IgD-negative memory B cell (primary cell): ENCODE results near the gene RAB11FIP3. TPM values are rescaled to one million over a fixed set of nuclear protein-coding genes. Genes with fewer than 3 reads are reported as not detected.
A peak's percentile ranks its signal among the peaks of the same experiment; 100 is the strongest.
"Not testable (repeated sequence)": the region's sequence is repeated elsewhere in the genome, so short reads cannot be mapped to it uniquely, and the experiment has no call there.

ENCODE experiments used
- H3K27ac Mint-ChIP-seq, 3 donors: one replicate each; pipeline ENCODE4 v1.8.0; 2020 to 2022; ENCODE audit warnings: mild to moderate bottlenecking in 3 of 3, mixed read lengths in 3 of 3, moderate library complexity in 1 of 3
- H3K27me3 Mint-ChIP-seq: one replicate; pipeline ENCODE4 v1.8.0; 2021; ENCODE audit warnings: mixed read lengths
- H3K36me3 Mint-ChIP-seq: one replicate; pipeline ENCODE4 v1.8.0; 2020; ENCODE audit warnings: mild to moderate bottlenecking, mixed read lengths
- H3K4me1 Mint-ChIP-seq, 3 donors: one replicate each; pipeline ENCODE4 v1.8.0; 2020 to 2022; ENCODE audit warnings: mixed read lengths in 3 of 3, mild to moderate bottlenecking in 1 of 3
- H3K4me3 Mint-ChIP-seq, 4 donors: one replicate each; pipeline ENCODE4 v1.8.0; 2020 to 2022; ENCODE audit warnings: mild to moderate bottlenecking in 4 of 4, mixed read lengths in 4 of 4, moderate library complexity in 3 of 4
- H3K9me3 Mint-ChIP-seq, 3 donors: one replicate each; pipeline ENCODE4 v1.8.0; 2020 to 2021; ENCODE audit warnings: mixed read lengths in 3 of 3, mild to moderate bottlenecking in 1 of 3
- polyA plus RNA-seq: library from polyadenylated mRNA; unstranded; fragments of 300-500 nt; fragmentation: Illumina TruSeq; gene quantifications from one replicate; pipeline ENCODE4 v1.2.3, GENCODE V29; 2021

Gene RAB11FIP3
- polyA plus RNA-seq, 1 donor from 2014 or later: 1.9 TPM

DNA sequence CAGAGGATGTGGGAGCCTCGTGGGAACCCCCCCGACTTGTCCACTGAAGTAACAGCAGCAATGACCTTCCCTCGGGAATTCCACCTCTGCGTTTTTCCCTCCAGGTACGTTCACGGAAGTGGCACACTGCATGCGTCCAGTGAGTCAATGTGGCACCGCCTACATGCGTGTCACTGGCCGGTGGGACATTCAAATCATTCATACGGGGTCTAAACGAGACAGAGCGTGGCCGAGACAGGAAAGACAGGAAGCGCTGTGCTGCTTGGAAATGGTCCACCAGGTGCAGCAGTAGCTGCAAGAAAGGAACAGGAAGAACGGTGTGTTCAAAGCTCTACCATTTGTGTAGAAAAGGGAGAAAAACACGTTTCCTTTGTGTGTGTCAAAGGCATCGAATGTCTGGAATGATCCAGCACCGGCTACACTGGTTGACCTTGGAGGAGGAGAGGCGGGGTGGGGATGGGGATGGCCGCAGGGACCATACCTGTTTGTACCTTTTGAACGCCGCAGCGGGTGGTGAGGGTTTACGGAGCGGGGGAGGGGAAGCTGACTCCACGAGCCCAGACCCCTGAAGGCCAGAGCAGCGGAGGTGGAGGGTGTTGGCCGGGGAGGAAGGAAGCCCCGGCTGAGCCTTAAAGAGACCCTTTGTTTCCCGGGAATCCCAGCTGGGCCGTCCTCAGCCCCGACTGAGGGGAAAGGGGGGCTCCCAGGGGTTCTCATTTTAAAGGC, 42.0 kb upstream of the RAB11FIP3 start:
- Mint-ChIP-seq H3K9me3 (no peaks in the 10 kb centered on the region), H3K4me1 (peaks cover 6 to 20% (median 13%) of the 10 kb centered on the region in 3 donors), H3K27ac (peak overlapping the region; percentile 78 to 97 (median 88)), H3K4me3 (peak overlapping the region; percentile 85 to 92 (median 90)), H3K27me3 (no peaks in the 10 kb centered on the region), H3K36me3 (no peaks in the 10 kb centered on the region)

DNA sequence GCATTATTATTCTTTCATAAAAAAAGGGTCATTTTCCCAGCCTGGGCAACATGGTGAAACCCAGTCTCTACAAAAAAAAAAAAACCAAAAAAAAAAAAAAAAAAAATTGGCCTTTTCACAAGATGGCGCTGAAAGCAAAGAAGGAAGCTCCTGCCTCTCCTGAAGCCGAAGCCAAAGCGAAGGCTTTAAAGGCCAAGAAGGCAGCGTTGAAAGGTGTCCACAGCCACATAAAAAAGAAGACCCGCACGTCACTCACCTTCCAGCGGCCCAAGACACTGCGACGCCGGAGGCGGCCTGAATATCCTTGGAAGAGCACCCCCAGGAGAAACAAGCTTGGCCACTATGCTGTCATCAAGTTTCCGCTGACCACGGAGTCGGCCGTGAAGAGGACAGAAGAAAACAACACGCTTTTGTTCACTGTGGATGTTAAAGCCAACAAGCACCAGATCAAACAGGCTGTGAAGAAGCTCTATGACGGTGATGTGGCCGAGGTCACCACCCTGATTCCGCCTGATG, 38.8 kb upstream of the RAB11FIP3 start:
- Mint-ChIP-seq H3K27me3 (no peaks in the 10 kb centered on the region), H3K27ac (peak overlapping the region in 1 of 3 donors; percentile 60), H3K4me3 (peak overlapping the region in 1 of 4 donors; percentile 58), H3K9me3 (no peaks in the 10 kb centered on the region), H3K4me1 (peaks cover 12 to 18% (median 13%) of the 10 kb centered on the region in 3 donors), H3K36me3 (no peaks in the 10 kb centered on the region)

DNA sequence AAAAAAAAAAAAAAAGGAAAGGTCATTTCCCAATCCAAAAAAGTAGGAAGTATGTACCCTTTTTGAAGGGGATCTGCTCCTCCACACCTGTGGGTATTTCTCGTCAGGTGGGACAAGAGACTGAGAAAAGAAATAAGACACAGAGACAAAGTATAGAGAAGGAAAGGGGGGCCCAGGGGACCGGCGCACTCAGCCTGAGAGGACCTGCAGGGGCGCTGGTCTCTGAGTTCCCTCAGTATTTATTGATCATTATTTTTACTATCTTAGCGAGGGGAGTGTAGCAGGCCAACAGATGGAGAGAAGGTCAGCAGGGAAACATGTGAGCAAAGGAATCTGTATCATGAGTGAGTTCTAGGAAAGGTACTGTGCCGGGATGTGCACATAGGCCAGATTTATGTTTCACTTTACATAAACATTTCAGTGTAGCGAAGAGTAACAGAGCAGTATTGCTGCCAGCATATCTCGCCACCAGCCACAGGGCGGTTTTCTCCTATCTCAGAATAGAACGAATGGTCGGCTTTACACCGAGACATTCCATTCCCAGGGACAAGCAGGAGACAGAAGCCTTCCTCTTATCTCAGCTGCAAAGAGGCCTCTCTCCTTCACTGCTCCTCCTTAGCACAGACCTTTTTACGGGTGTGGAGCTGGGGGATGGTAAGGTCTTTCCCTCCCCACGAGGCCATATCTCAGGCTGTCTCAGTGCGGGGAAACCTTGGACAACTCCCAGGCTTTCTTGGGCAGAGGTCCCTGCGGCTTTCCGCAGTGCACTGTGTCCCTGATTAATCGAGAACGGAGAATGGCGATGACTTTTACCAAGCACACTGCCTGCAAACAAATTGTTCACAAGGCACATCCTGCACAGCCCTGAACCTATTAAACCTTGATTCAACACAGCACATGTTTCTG, 37.4 kb upstream of the RAB11FIP3 start:
- not testable (repeated sequence) for H3K9me3 Mint-ChIP-seq, H3K27me3 Mint-ChIP-seq, H3K36me3 Mint-ChIP-seq
- Mint-ChIP-seq H3K4me3 (peak overlapping the region in 1 of 4 donors; percentile 49), H3K27ac (peak overlapping the region in 1 of 3 donors; percentile 82), H3K4me1 (peaks cover 12 to 15% (median 15%) of the 10 kb centered on the region in 3 donors)

DNA sequence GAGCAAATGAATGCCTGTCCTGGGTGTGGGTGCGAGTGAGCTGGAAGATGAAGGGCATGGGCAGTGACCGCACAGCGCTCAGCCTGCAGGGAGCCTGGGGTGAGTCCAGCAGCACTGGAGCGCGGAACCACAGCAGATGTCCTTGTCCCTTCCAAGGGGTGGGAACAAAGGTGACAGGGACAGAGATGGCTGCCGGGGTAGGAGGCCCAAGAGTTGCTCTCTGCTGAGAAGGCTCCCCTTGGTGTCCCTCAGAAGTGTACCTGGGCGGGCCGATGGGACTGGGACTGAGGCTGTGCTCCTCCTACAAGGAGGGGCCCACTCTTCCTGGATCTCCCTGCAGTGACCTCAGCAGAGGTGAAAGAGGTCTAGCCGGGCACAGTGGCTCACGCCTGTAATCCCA, 36.1 kb upstream of the RAB11FIP3 start:
- Mint-ChIP-seq H3K4me1 (peaks cover 6 to 9% (median 6%) of the 10 kb centered on the region in 3 donors), H3K4me3 (no peak overlapping the region), H3K9me3 (peaks cover 0 to 1% (median 0%) of the 10 kb centered on the region in 3 donors), H3K27me3 (no peaks in the 10 kb centered on the region), H3K36me3 (no peaks in the 10 kb centered on the region), H3K27ac (no peak overlapping the region)

DNA sequence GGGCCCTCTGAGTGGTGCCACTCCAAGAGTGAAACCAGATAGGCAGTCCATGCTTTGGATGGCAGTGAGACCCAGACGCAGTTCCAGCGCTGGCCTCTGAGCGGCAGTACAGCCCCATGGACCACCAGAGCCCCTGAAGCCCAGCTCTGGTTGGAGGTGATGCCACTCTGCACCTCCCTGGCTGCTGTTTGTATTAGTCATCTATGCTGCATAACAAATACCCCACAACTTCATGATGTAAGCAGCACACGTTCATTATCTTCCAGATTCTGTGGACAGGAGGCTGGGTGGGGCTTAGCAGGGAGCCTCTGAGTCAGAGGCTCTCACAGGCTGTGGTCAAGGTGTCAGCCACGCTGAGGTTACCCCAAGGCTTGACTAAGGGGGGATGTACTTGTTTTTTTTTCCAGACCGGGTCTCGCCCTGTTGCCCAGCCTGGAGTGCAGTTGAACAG, 33.5 kb upstream of the RAB11FIP3 start:
- peak overlapping the region in 1 of 4 donors; percentile 34 for H3K4me3 Mint-ChIP-seq
- H3K27me3 Mint-ChIP-seq: no peaks in the 10 kb centered on the region
- peaks cover 0 to 1% (median 0%) of the 10 kb centered on the region in 3 donors for H3K9me3 Mint-ChIP-seq
- peaks cover 2% of the 10 kb centered on the region for H3K36me3 Mint-ChIP-seq
- H3K4me1 Mint-ChIP-seq: peaks cover 13 to 24% (median 18%) of the 10 kb centered on the region in 3 donors
- H3K27ac Mint-ChIP-seq: peak overlapping the region in 2 of 3 donors; percentile 46 to 84

DNA sequence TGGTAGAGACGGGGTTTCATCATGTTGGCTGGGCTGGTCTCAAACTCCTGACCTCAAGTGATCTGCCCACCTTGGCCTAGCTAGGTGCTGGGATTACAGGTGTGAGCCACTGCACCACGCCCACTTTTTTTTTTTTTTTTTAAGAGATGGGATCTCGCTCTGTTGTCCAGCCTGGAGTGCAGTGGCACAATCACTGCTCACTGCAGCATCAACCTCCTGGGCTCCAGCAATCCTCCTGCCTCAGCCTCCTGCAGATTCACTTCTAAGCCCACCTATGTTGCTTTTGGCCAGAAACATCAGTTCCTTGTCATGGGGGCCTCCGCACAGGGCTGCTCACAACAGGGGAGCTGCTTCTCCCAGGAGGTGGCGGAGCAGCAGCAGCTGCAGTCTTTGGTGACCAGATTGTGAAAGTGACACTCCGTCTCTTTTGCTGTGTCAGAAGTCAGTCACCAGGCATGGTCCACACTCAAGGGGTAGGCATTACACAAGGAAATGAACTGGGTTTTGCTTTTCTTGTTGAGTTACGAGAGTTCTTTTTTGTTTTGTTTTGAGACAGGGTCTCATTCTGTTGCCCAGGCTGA, 32.9 kb upstream of the RAB11FIP3 start:
- Mint-ChIP-seq H3K9me3 (peaks cover 0 to 1% (median 0%) of the 10 kb centered on the region in 3 donors), H3K36me3 (peaks cover 2% of the 10 kb centered on the region), H3K4me1 (peaks cover 13 to 24% (median 18%) of the 10 kb centered on the region in 3 donors), H3K4me3 (peak overlapping the region in 1 of 4 donors; percentile 26), H3K27ac (peak overlapping the region in 2 of 3 donors; percentile 46 to 84), H3K27me3 (no peaks in the 10 kb centered on the region)

DNA sequence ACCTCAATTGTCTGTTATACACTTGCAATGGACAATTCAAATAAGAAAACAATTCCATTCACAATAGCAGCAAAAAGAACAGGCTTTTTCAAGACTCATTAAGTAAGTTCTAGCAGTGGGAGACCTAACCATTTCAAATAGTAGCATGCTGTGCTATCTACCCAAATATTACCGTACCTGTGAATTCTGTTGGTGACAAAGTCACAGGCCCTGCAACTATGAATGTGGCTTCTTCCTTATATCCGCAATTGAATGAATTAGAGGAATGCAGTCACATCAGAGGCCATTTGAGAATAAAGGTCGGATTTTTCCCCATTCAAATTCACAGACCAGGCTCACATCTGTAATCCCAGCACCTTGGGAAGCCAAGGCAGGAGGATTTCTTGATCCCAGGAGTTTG, 29.2 kb upstream of the RAB11FIP3 start:
- Mint-ChIP-seq H3K9me3 (peaks cover 0 to 1% (median 0%) of the 10 kb centered on the region in 3 donors), H3K4me1 (peaks cover 12 to 26% (median 18%) of the 10 kb centered on the region in 3 donors), H3K27me3 (no peaks in the 10 kb centered on the region), H3K36me3 (peaks cover 2% of the 10 kb centered on the region), H3K27ac (peak overlapping the region in 2 of 3 donors; percentile 88 to 98), H3K4me3 (peak overlapping the region; percentile 83 to 94 (median 88))

DNA sequence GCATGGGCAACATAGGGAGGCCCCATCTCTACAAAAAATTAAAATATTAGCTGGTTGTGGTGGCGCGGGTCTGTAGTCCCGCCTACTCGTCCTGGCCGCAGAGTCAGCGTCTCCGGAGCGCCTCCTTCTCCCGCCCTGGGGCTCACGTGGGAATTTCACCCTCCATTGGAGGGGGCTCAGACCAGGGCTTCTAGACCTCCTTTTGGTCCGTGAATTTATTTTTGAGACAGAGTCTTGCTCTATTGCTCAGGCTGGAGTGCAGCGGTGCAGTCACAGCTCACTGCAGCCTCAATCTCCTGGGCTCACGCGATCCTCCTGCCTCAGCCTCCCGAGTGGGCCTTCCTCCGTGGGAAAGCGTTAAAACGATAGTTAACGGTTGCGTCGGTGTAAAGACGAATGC, 28.8 kb upstream of the RAB11FIP3 start:
- Mint-ChIP-seq H3K4me1 (peaks cover 12 to 26% (median 18%) of the 10 kb centered on the region in 3 donors), H3K9me3 (peaks cover 0 to 1% (median 0%) of the 10 kb centered on the region in 3 donors), H3K27ac (peak overlapping the region in 2 of 3 donors; percentile 88 to 98), H3K27me3 (no peaks in the 10 kb centered on the region), H3K4me3 (peak overlapping the region; percentile 83 to 94 (median 88)), H3K36me3 (peaks cover 2% of the 10 kb centered on the region)

DNA sequence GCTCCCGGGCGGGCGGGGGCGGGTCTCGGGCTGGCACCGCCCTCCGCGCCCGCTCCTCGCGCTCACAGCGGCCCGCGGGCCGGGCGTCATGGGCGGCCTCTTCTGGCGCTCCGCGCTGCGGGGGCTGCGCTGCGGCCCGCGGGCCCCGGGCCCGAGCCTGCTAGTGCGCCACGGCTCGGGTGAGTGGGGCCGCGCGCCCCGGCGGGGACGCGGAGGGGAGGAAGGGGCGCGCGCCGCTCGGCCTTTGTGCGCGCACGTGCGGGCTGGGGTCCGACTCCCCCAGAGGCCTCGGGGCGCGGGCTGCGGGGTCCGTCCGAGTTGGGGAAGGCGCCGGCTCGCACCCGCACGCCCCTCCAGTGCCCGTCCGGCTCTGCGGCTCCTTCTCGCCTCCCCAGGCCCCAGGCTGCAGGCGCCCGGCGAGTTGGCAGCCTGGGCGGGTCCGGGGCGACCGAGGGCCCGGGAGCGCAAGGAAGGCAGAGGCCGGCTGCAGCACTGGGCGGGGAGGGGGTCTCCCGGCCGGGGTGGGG, 28.3 kb upstream of the RAB11FIP3 start, which contains the start of gene NME4:
Gene NME4, plus strand, starts transcription at position 65 of the 527 bp plus-strand sequence. Its CDS starts 24 bp downstream, at position 89.
- no peaks in the 10 kb centered on the region for H3K9me3 Mint-ChIP-seq
- peak within 1 kb of the TSS; percentile 88 to 99 (median 95) for H3K27ac Mint-ChIP-seq
- no peaks in the 10 kb centered on the region for H3K27me3 Mint-ChIP-seq
- peak within 1 kb of the TSS; percentile 83 to 97 (median 94) for H3K4me3 Mint-ChIP-seq
- H3K36me3 Mint-ChIP-seq: peaks cover 2% of the 10 kb centered on the region
- H3K4me1 Mint-ChIP-seq: peaks cover 12 to 21% (median 18%) of the 10 kb centered on the region in 3 donors

DNA sequence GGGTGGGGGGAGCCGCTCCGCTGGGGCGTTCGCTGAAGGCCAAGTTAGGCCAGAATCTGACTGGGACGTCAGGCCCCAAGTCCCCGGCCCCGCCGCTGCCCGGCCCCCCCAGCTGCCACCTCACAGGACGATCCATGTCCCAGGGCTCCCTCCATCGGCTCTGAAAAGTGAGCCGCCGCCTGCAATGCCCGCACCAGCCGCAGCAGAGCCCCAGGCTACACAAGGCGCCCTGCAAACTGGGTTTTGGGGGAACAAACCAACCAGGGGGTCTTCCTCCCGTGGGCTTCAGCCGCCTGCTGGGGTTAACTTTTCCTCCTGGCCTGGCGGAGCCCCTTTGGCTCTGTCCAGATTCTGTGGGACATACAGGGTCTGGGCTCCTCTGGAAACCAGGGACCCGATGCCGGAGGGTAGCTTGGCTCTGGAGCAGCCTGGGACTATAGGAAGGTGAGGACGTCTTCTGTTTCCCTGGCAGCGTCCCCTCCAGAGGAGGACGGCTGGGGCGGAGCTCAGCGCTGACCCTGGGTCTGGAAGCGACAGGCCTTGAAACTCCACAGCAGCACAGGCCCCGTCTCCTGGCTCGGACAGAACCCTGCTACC, 27.6 kb upstream of the RAB11FIP3 start:
- Mint-ChIP-seq H3K27me3 (no peaks in the 10 kb centered on the region), H3K4me1 (peaks cover 12 to 21% (median 18%) of the 10 kb centered on the region in 3 donors), H3K4me3 (peak overlapping the region; percentile 66 to 97 (median 88)), H3K36me3 (peaks cover 2% of the 10 kb centered on the region), H3K27ac (peak overlapping the region; percentile 76 to 99 (median 95)), H3K9me3 (no peaks in the 10 kb centered on the region)

DNA sequence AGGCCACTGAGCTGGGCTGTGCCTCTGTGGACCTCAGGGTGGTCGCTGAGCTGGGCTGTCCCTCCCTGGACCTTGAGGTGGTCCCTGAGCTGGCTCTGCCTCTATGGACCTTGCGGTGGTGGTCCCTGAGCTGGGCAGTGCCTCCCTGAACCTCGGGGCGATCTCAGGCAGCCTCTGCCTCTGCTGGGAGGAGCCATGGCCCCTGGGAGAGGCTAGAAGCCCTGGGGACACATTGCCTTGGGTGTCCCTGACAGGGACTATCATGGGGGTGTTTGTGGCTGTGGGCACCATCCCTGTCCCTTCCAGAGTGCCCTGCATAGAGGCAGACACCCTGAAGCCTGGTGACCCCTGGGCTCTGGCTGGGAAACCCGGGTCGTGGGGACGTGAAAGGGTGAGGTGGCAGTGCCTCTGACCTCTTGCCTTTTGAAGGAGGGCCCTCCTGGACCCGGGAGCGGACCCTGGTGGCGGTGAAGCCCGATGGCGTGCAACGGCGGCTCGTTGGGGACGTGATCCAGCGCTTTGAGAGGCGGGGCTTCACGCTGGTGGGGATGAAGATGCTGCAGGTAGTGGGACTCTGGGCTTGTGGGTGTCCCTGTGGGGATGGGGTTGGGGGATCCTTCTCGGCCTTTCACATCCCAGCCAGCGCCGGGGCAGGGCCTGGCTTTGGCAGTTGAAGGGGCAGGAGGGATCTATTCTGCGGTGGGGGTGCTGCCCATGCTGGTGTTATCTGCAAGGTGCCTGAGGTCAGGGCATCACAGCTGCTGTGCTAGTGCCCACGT, 26.7 kb upstream of the RAB11FIP3 start:
- Mint-ChIP-seq H3K36me3 (peaks cover 2% of the 10 kb centered on the region), H3K27ac (peak overlapping the region; percentile 63 to 99 (median 95)), H3K9me3 (no peaks in the 10 kb centered on the region), H3K4me1 (peaks cover 12 to 21% (median 18%) of the 10 kb centered on the region in 3 donors), H3K4me3 (peak overlapping the region; percentile 52 to 97 (median 88)), H3K27me3 (no peaks in the 10 kb centered on the region)

DNA sequence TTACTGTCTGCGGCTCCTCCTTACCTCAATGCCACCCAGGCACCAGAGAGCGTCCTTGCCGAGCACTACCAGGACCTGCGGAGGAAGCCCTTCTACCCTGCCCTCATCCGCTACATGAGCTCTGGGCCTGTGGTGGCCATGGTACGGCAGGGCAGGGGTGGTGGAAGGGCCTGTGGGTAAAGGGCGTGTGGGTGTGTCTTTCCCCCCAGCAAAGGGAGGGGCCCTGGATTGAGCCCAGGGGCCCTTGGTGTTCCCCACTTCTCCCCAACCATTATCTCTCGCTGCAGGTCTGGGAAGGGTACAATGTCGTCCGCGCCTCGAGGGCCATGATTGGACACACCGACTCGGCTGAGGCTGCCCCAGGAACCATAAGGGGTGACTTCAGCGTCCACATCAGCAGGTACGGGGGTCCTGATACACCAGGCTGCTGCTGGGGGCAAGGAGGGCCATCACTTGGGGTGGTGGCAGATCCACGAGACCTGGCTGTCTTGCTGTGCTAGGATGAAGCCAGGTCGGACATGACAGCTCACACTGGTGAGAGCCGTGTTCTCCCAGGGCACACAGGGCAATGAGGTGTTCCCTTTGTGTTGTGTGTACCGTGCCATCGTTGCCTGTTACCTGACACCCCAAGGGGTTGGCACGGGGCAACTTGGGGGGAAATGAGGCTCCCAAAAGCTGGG, 26.0 kb upstream of the RAB11FIP3 start:
- peak overlapping the region; percentile 95 to 99 (median 98) for H3K27ac Mint-ChIP-seq
- H3K4me3 Mint-ChIP-seq: peak overlapping the region; percentile 35 to 97 (median 68)
- peaks cover 12 to 21% (median 18%) of the 10 kb centered on the region in 3 donors for H3K4me1 Mint-ChIP-seq
- H3K9me3 Mint-ChIP-seq: no peaks in the 10 kb centered on the region
- H3K36me3 Mint-ChIP-seq: peaks cover 2% of the 10 kb centered on the region
- no peaks in the 10 kb centered on the region for H3K27me3 Mint-ChIP-seq
